DMS 273 (cell line): ENCODE data around the gene LST1.

Experiments used
- DNase-seq: peaks from one replicate; lab custom pipeline; 2025; ENCODE audit not compliant: unreplicated experiment; lab: John Stamatoyannopoulos, UW

The LST1 gene

GRCh38 chr6:31619805-31620585 is 33.9 kb downstream of the LST1 start:
- DNase-seq, result peak; percentile 100

- peak; percentile 100 for DNase-seq
Observed at GRCh38 chr6:31620586-31621319, 34.7 kb downstream of the LST1 start, which contains the start of gene PRRC2A. Gene PRRC2A, plus strand, starts transcription at chr6:31620715. Its CDS starts 2,075 bp downstream, at chr6:31622790.

- DNase-seq, result no peak
Observed at GRCh38 chr6:31621320-31621939, 35.4 kb downstream of the LST1 start.

GRCh38 chr6:31621991-31622390 is 35.9 kb downstream of the LST1 start:
- DNase-seq, result peak; percentile 34

GRCh38 chr6:31622684-31623091 is 36.6 kb downstream of the LST1 start:
- DNase-seq, result no peak

- DNase-seq, result no peak
Observed at GRCh38 chr6:31624070-31624469, 38.0 kb downstream of the LST1 start.

- DNase-seq, result no peak
Observed at GRCh38 chr6:31626952-31627351, 40.9 kb downstream of the LST1 start.

- no peak for DNase-seq
Observed at GRCh38 chr6:31627690-31628287, 41.7 kb downstream of the LST1 start.

- DNase-seq, result no peak
Observed at GRCh38 chr6:31629014-31629413, 42.9 kb downstream of the LST1 start.

- DNase-seq, result no peak
Observed at GRCh38 chr6:31630177-31630934, 44.3 kb downstream of the LST1 start.

GRCh38 chr6:31631209-31631608 is 45.1 kb downstream of the LST1 start:
- DNase-seq, result no peak

GRCh38 chr6:31631681-31632278 is 45.7 kb downstream of the LST1 start:
- no peak for DNase-seq

GRCh38 chr6:31632279-31632946 is 46.3 kb downstream of the LST1 start:
- no peak for DNase-seq

- DNase-seq, result no peak
Observed at GRCh38 chr6:31633447-31633846, 47.4 kb downstream of the LST1 start.

GRCh38 chr6:31634131-31634530 is 48.1 kb downstream of the LST1 start:
- DNase-seq, result no peak

GRCh38 chr6:31634969-31635575 is 49.0 kb downstream of the LST1 start:
- no peak for DNase-seq

- no peak for DNase-seq
Observed at GRCh38 chr6:31636698-31637596, 50.9 kb downstream of the LST1 start.
